GM18526 (cell line): ENCODE data around the gene LRRC8B.

Source experiments
- POLR2A ChIP-seq: IDR thresholded peaks from 3 replicates; pipeline ENCODE4 v1.6.1; 2011; ENCODE audit not compliant: insufficient read length; ENCODE audit errors: extremely low read depth

The LRRC8B gene

GRCh38 chr1:89607586-89608318 is 83.1 kb downstream of the LRRC8B start:
- TF ChIP-seq POLR2A = no peak

GRCh38 chr1:89608319-89608983 is 83.8 kb downstream of the LRRC8B start:
- no peak for TF ChIP-seq POLR2A

GRCh38 chr1:89608984-89609725 is 84.5 kb downstream of the LRRC8B start:
- no peak for TF ChIP-seq POLR2A

GRCh38 chr1:89609781-89610456 is 85.3 kb downstream of the LRRC8B start:
- TF ChIP-seq POLR2A = no peak

GRCh38 chr1:89610457-89611011 is 85.9 kb downstream of the LRRC8B start:
- no peak for TF ChIP-seq POLR2A

GRCh38 chr1:89611721-89612120 is 87.1 kb downstream of the LRRC8B start:
- TF ChIP-seq POLR2A = no peak

- no peak for TF ChIP-seq POLR2A
These were observed 89.3 kb downstream of the LRRC8B start for GRCh38 chr1:89613928-89614327.

GRCh38 chr1:89615676-89616598 is 91.3 kb downstream of the LRRC8B start:
- TF ChIP-seq POLR2A = no peak

GRCh38 chr1:89616844-89617627 is 92.4 kb downstream of the LRRC8B start:
- no peak for TF ChIP-seq POLR2A

- no peak for TF ChIP-seq POLR2A
These were observed 96.0 kb downstream of the LRRC8B start for GRCh38 chr1:89620664-89621063.

- TF ChIP-seq POLR2A = no peak
These were observed 98.3 kb downstream of the LRRC8B start for GRCh38 chr1:89622895-89623294.

GRCh38 chr1:89624314-89624713 is 99.7 kb downstream of the LRRC8B start:
- no peak for TF ChIP-seq POLR2A

- no peak for TF ChIP-seq POLR2A
These were observed 100.2 kb downstream of the LRRC8B start for GRCh38 chr1:89624715-89625323.

GRCh38 chr1:89627596-89627962 is 103.0 kb downstream of the LRRC8B start:
- TF ChIP-seq POLR2A = no peak
